ENCODE measurements around the gene DDC.

Gene DDC

GRCh38 chr7:50496569-50496968 is 68.6 kb downstream of the DDC start:
- H3K4me3 ChIP-seq (ENCODE audit: low read depth, low read length): no peak overlapping the region
- TF ChIP-seq, protein P1, sequence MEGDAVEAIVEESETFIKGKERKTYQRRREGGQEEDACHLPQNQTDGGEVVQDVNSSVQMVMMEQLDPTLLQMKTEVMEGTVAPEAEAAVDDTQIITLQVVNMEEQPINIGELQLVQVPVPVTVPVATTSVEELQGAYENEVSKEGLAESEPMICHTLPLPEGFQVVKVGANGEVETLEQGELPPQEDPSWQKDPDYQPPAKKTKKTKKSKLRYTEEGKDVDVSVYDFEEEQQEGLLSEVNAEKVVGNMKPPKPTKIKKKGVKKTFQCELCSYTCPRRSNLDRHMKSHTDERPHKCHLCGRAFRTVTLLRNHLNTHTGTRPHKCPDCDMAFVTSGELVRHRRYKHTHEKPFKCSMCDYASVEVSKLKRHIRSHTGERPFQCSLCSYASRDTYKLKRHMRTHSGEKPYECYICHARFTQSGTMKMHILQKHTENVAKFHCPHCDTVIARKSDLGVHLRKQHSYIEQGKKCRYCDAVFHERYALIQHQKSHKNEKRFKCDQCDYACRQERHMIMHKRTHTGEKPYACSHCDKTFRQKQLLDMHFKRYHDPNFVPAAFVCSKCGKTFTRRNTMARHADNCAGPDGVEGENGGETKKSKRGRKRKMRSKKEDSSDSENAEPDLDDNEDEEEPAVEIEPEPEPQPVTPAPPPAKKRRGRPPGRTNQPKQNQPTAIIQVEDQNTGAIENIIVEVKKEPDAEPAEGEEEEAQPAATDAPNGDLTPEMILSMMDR (conservative IDR thresholded peaks at IDR 0.05; ENCODE audit: low read depth, low read length): peak; percentile 4
- no peak for DNase-seq (ENCODE audit: low read depth)

GRCh38 chr7:50495746-50496145 is 69.5 kb downstream of the DDC start:
- TF ChIP-seq, protein P1 (conservative IDR thresholded peaks at IDR 0.05; ENCODE audit: low read depth, low read length): no peak
- peak; percentile 26 for DNase-seq (ENCODE audit: low read depth)
- no peak overlapping the region for H3K4me3 ChIP-seq (ENCODE audit: low read depth, low read length)

GRCh38 chr7:50492770-50493519 is 72.3 kb downstream of the DDC start:
- no peak overlapping the region for H3K4me3 ChIP-seq (ENCODE audit: low read depth, low read length)
- DNase-seq (ENCODE audit: low read depth): no peak
- TF ChIP-seq, protein P1 (conservative IDR thresholded peaks at IDR 0.05; ENCODE audit: low read depth, low read length): no peak

DNA sequence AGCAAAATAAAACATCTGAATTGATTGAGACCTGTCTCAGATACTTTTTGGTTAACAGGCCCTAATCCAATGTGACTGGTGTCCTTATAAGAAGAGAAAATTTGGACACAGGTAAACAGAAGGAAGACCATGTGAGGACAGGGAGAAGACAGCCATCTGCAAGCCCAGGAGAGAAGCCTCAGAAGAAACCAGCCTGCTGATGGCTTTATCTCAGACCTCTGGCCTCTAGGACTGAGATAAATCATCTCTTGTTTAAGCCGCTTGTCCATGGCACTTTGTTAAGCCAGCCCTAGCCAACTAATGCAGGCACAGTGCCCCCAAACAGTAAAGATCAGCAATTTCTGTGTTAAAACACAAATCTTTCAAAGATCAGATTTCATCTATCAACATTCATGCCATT is 73.3 kb downstream of the DDC start:
- no peak for DNase-seq (ENCODE audit: low read depth)
- H3K4me3 ChIP-seq (ENCODE audit: low read depth, low read length): no peak overlapping the region
- TF ChIP-seq, protein P1 (conservative IDR thresholded peaks at IDR 0.05; ENCODE audit: low read depth, low read length): no peak

GRCh38 chr7:50491209-50491608 is 74.0 kb downstream of the DDC start:
- no peak for DNase-seq (ENCODE audit: low read depth)
- TF ChIP-seq, protein P1 (conservative IDR thresholded peaks at IDR 0.05; ENCODE audit: low read depth, low read length): no peak
- H3K4me3 ChIP-seq (ENCODE audit: low read depth, low read length): no peak overlapping the region

DNA sequence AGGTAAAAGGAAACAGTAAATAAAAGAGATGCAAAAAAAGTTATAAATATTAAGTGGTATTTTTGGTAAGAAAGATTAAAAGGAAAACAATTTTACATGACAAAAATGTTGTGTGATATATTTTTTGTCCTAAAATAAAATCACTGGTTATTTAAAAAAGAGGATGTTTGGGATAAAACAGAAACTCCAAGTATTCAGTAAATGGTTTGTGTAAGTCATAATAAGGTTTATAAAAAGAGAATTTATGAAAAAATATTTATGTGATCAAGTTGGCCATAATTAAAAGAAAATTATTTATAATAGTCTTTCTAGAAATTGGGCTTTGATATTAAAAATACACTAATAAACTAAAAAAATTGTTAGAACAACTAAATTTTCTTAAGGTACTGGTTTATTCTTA is 76.8 kb downstream of the DDC start:
- TF ChIP-seq, protein P1 (conservative IDR thresholded peaks at IDR 0.05; ENCODE audit: low read depth, low read length): no peak
- DNase-seq (ENCODE audit: low read depth): no peak
- no peak overlapping the region for H3K4me3 ChIP-seq (ENCODE audit: low read depth, low read length)

DNA sequence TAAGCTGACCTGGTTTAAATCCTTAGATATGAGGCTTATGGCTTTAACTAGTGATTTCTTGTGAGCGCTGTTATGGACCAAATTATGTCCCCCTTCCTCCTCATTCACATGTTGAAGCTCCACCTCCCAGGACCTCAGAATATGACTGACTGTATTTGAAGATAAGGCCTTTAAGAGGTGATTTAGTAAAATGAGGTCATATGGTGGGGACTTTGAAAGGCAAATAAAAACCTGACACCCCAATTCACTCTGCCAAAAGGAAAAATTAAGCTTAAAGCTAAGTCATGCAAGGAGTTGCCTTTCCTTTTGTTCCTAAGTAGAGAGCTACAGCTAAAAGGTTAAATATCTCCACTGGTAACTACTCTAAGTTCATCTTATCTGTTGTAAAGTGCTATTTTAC is 78.7 kb downstream of the DDC start:
- TF ChIP-seq, protein P1 (conservative IDR thresholded peaks at IDR 0.05; ENCODE audit: low read depth, low read length): no peak
- H3K4me3 ChIP-seq (ENCODE audit: low read depth, low read length): no peak overlapping the region
- no peak for DNase-seq (ENCODE audit: low read depth)

All from choroid plexus epithelial cell (primary cell).